Measurements from ENCODE around the gene PAK4.

PAK4 gene

DNA sequence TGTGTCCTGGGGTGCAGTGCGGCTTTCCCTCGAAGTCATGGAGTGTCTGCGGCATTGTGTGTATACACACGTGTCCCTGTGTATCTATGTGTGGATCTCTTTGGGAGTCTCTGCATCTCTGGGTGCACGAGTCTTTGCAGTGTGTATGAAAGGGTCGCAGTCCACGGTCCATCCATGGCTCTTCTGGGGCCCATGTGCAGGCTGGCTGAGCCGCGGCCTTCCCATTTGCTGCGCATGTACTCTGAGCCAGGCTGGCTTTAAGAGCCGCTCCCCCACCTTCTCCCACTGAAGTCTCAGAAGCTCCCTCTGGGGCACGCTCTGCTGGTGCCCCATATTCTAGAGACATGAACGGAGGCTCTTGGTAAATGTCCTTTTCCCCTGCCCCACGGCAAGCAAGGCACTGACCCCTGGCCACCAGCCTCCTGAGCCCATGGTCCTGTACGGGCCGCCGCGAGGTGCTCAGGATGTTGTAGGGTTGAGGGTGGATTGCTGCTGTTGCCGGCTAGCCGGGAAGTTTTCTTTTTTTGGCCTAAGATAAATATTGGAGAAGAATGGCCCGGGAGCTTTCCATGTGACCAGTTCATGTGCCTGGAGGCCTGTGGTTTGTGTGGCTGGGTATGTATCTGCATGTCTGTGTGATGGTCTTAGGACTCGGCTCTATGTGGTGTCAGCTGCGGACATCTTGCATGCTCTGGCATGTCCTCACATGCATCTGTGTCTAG is 31.9 kb downstream of the PAK4 start:
- DNase-seq, result no peak
- Histone ChIP-seq H3K36me3 (ENCODE audit: control insufficient read depth in 4 of 4, insufficient read depth in 4 of 4, low read length in 3 of 4) (peaks cover 0 to 2% (median 0%) of the 10 kb centered on the region in 4 experiments), H3K27ac (ENCODE audit: insufficient read depth in 1 of 2, low read depth in 1 of 2, low read length in 2 of 2, poor library complexity in 1 of 2, severe bottlenecking in 2 of 2) (no peak overlapping the region), H3K4me1 (ENCODE audit: control extremely low read depth in 1 of 4, control insufficient read depth in 4 of 4, insufficient read depth in 4 of 4, low read length in 3 of 4) (peaks cover 0 to 46% (median 16%) of the 10 kb centered on the region in 4 experiments), H3K27me3 (replicated peaks in 2 of 5; ENCODE audit: control insufficient read depth in 4 of 5, insufficient read depth in 5 of 5, low read length in 4 of 5) (no peaks in the 10 kb centered on the region), H3K9me3 (ENCODE audit: control extremely low read depth in 1 of 5, control insufficient read depth in 4 of 5, insufficient read depth in 2 of 5, low read depth in 1 of 5, low read length in 4 of 5) (no peaks in the 10 kb centered on the region), H3K4me3 (ENCODE audit: control insufficient read depth in 1 of 7, extremely low read depth in 1 of 7, insufficient read depth in 4 of 7, low read depth in 2 of 7, low read length in 6 of 7) (no peak overlapping the region)
- POLR2A ChIA-PET, result no interaction called here
- CTCF ChIA-PET, result interaction anchor here (2.2 kb wide), 1 partner anchor 11 kb away, joined by 6 read pairs; no protein-coding TSS in a partner anchor
- 95% methylated on average over 19 of the region's 23 CpGs for WGBS (ENCODE audit: insufficient coverage)

DNA sequence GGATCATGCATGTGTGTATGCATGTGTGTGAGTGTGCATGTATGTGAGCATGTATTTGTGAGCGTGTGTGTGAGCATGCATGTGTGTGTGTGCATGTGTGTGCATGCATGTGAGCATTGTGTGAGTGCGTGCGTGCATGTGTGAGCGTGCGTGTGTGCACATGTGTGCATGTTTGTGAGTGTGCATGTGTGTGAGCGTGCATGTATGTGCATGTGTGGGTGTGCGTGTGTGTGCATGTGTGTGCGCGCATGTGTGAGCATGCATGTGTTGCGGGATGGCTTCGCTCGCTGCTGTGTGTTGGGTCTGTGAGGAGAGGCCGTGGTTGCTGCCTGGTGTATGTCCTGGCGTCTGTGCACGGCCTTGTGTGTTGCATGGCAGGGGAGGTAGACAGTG is 32.4 kb downstream of the PAK4 start:
- Histone ChIP-seq H3K4me1 (ENCODE audit: control extremely low read depth in 1 of 4, control insufficient read depth in 4 of 4, insufficient read depth in 4 of 4, low read length in 3 of 4) (peaks cover 0 to 46% (median 16%) of the 10 kb centered on the region in 4 experiments), H3K27ac (ENCODE audit: insufficient read depth in 1 of 2, low read depth in 1 of 2, low read length in 2 of 2, poor library complexity in 1 of 2, severe bottlenecking in 2 of 2) (no peak overlapping the region), H3K36me3 (ENCODE audit: control insufficient read depth in 4 of 4, insufficient read depth in 4 of 4, low read length in 3 of 4) (peaks cover 0 to 2% (median 0%) of the 10 kb centered on the region in 4 experiments), H3K27me3 (replicated peaks in 2 of 5; ENCODE audit: control insufficient read depth in 4 of 5, insufficient read depth in 5 of 5, low read length in 4 of 5) (no peaks in the 10 kb centered on the region), H3K4me3 (ENCODE audit: control insufficient read depth in 1 of 7, extremely low read depth in 1 of 7, insufficient read depth in 4 of 7, low read depth in 2 of 7, low read length in 6 of 7) (no peak overlapping the region), H3K9me3 (ENCODE audit: control extremely low read depth in 1 of 5, control insufficient read depth in 4 of 5, insufficient read depth in 2 of 5, low read depth in 1 of 5, low read length in 4 of 5) (no peaks in the 10 kb centered on the region)
- no peak for DNase-seq
- CTCF ChIA-PET, result no interaction called here
- WGBS (ENCODE audit: insufficient coverage), result 95% methylated on average over 4 of the region's 15 CpGs
- POLR2A ChIA-PET, result no interaction called here

DNA sequence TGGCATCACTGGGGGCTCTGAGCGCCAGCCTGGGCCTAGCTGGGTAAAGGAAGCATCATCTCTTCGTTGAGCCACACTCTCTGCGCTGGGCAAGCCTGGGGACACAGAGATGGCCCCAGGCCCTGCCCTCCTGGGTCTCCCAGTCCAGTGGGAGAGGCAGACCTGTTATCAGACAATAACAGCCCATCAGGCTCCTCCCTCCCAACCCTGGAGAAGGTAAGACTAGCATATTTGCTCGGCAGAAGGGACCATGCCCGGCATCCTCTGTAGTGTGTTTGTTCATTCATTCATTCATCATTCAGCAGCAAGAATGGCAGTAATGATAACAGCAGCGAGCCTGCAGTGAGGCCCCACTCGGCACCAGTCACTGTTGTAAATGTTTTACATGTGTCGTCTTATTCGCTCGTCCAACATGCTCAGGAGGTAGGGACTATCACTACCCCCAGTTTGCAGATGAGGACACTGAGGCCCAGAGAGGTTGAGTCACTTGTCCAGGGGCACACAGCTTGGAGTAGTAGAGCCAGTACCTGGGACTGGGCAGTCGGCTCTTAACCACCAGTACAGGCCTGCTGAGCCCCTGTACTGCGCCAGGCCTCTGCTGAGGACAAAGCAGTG is 33.2 kb downstream of the PAK4 start:
- H3K36me3 ChIP-seq (ENCODE audit: control insufficient read depth in 4 of 4, insufficient read depth in 4 of 4, low read length in 3 of 4), result peaks cover 0 to 2% (median 0%) of the 10 kb centered on the region in 4 experiments
- H3K27me3 ChIP-seq (replicated peaks in 2 of 5; ENCODE audit: control insufficient read depth in 4 of 5, insufficient read depth in 5 of 5, low read length in 4 of 5), result no peaks in the 10 kb centered on the region
- H3K4me3 ChIP-seq (ENCODE audit: control insufficient read depth in 1 of 7, extremely low read depth in 1 of 7, insufficient read depth in 4 of 7, low read depth in 2 of 7, low read length in 6 of 7), result no peak overlapping the region
- WGBS (ENCODE audit: insufficient coverage), result 94% methylated on average over 11 of the region's 12 CpGs
- no peak for DNase-seq
- H3K27ac ChIP-seq (ENCODE audit: insufficient read depth in 1 of 2, low read depth in 1 of 2, low read length in 2 of 2, poor library complexity in 1 of 2, severe bottlenecking in 2 of 2), result no peak overlapping the region
- ChIA-PET POLR2A (no interaction called here), CTCF (no interaction called here)
- H3K9me3 ChIP-seq (ENCODE audit: control extremely low read depth in 1 of 5, control insufficient read depth in 4 of 5, insufficient read depth in 2 of 5, low read depth in 1 of 5, low read length in 4 of 5), result no peaks in the 10 kb centered on the region
- H3K4me1 ChIP-seq (ENCODE audit: control extremely low read depth in 1 of 4, control insufficient read depth in 4 of 4, insufficient read depth in 4 of 4, low read length in 3 of 4), result peaks cover 0 to 46% (median 16%) of the 10 kb centered on the region in 4 experiments

DNA sequence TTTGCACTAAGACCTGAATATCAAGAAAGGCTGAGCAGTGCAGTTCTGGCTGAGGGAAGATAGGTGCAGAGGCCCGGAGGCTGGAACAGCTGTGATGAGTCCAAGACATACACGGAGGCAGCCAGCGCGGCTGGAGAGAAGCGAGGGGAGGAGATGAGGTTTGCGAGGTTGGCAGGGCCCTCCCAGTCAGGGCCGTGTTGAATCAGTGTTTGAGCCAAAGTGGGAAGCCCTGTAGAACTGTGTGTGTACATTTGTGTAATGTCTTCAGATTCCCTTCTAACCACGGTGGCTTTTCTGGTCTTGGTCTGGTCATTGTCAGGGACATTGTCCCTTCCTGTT is 34.9 kb downstream of the PAK4 start:
- WGBS (ENCODE audit: insufficient coverage), result 87% methylated on average over 8 of the region's 8 CpGs
- Histone ChIP-seq H3K4me3 (ENCODE audit: control insufficient read depth in 1 of 7, extremely low read depth in 1 of 7, insufficient read depth in 4 of 7, low read depth in 2 of 7, low read length in 6 of 7) (no peak overlapping the region), H3K4me1 (ENCODE audit: control extremely low read depth in 1 of 4, control insufficient read depth in 4 of 4, insufficient read depth in 4 of 4, low read length in 3 of 4) (peaks cover 0 to 36% (median 13%) of the 10 kb centered on the region in 4 experiments), H3K9me3 (ENCODE audit: control extremely low read depth in 1 of 5, control insufficient read depth in 4 of 5, insufficient read depth in 2 of 5, low read depth in 1 of 5, low read length in 4 of 5) (no peaks in the 10 kb centered on the region), H3K27me3 (replicated peaks in 2 of 5; ENCODE audit: control insufficient read depth in 4 of 5, insufficient read depth in 5 of 5, low read length in 4 of 5) (no peaks in the 10 kb centered on the region), H3K36me3 (ENCODE audit: control insufficient read depth in 4 of 4, insufficient read depth in 4 of 4, low read length in 3 of 4) (peaks cover 0 to 2% (median under 1%) of the 10 kb centered on the region in 4 experiments), H3K27ac (ENCODE audit: insufficient read depth in 1 of 2, low read depth in 1 of 2, low read length in 2 of 2, poor library complexity in 1 of 2, severe bottlenecking in 2 of 2) (no peak overlapping the region)
- POLR2A ChIA-PET, result no interaction called here
- no peak for DNase-seq
- CTCF ChIA-PET, result no interaction called here

GRCh38 chr19:39160889-39161672 is 35.5 kb downstream of the PAK4 start:
- peaks cover 0 to 34% (median 13%) of the 10 kb centered on the region in 4 experiments for H3K4me1 ChIP-seq (ENCODE audit: control extremely low read depth in 1 of 4, control insufficient read depth in 4 of 4, insufficient read depth in 4 of 4, low read length in 3 of 4)
- no peak for DNase-seq
- H3K27ac ChIP-seq (ENCODE audit: insufficient read depth in 1 of 2, low read depth in 1 of 2, low read length in 2 of 2, poor library complexity in 1 of 2, severe bottlenecking in 2 of 2), result no peak overlapping the region
- 98% methylated on average over 14 of the region's 21 CpGs for WGBS (ENCODE audit: insufficient coverage)
- CTCF ChIA-PET, result no interaction called here
- no peak overlapping the region for H3K4me3 ChIP-seq (ENCODE audit: control insufficient read depth in 1 of 7, extremely low read depth in 1 of 7, insufficient read depth in 4 of 7, low read depth in 2 of 7, low read length in 6 of 7)
- no peaks in the 10 kb centered on the region for H3K27me3 ChIP-seq (replicated peaks in 2 of 5; ENCODE audit: control insufficient read depth in 4 of 5, insufficient read depth in 5 of 5, low read length in 4 of 5)
- POLR2A ChIA-PET, result no interaction called here
- peaks cover 0 to 2% (median under 1%) of the 10 kb centered on the region in 4 experiments for H3K36me3 ChIP-seq (ENCODE audit: control insufficient read depth in 4 of 4, insufficient read depth in 4 of 4, low read length in 3 of 4)
- no peaks in the 10 kb centered on the region for H3K9me3 ChIP-seq (ENCODE audit: control extremely low read depth in 1 of 5, control insufficient read depth in 4 of 5, insufficient read depth in 2 of 5, low read depth in 1 of 5, low read length in 4 of 5)

DNA sequence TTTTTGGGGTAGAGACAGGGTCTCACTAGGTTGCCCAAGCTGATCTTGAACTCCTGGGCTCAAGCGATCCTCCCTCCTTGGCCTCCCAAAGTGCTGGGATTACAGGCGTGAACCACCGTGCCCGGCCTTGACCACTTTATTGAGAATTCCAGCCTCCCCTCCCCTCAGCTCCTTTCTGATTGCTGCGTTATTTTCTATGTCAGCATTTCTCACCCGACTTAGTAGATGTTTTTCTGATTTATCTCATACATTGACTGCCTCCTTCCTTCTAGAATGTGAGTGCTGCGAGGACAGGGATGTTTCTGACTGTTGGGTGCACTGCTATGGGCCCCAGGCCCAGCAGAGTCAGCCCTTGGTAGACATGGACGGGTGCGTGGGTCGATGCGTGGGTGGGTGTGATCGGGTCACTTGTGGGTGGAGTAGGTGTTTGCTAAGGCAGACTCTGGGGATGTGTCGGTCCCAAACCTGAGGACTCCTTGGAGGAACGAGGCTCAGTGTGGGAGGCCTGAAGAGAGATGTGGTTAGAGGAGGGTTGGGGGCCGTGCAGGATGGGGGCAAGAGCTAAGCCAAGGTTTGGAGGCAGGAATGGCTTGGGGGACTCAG is 37.0 kb downstream of the PAK4 start:
- peaks cover 0 to 21% (median 7%) of the 10 kb centered on the region in 4 experiments for H3K4me1 ChIP-seq (ENCODE audit: control extremely low read depth in 1 of 4, control insufficient read depth in 4 of 4, insufficient read depth in 4 of 4, low read length in 3 of 4)
- no peaks in the 10 kb centered on the region for H3K27me3 ChIP-seq (replicated peaks in 2 of 5; ENCODE audit: control insufficient read depth in 4 of 5, insufficient read depth in 5 of 5, low read length in 4 of 5)
- H3K4me3 ChIP-seq (ENCODE audit: control insufficient read depth in 1 of 7, extremely low read depth in 1 of 7, insufficient read depth in 4 of 7, low read depth in 2 of 7, low read length in 6 of 7), result no peak overlapping the region
- CTCF ChIA-PET, result no interaction called here
- POLR2A ChIA-PET, result interaction anchor here (0.6 kb wide), 1 partner anchor 29 kb away, joined by 3 read pairs; no protein-coding TSS in a partner anchor
- DNase-seq, result no peak
- 97% methylated on average over 15 of the region's 15 CpGs for WGBS (ENCODE audit: insufficient coverage)
- H3K9me3 ChIP-seq (ENCODE audit: control extremely low read depth in 1 of 5, control insufficient read depth in 4 of 5, insufficient read depth in 2 of 5, low read depth in 1 of 5, low read length in 4 of 5), result no peaks in the 10 kb centered on the region
- H3K36me3 ChIP-seq (ENCODE audit: control insufficient read depth in 4 of 4, insufficient read depth in 4 of 4, low read length in 3 of 4), result peaks cover 0 to 2% (median under 1%) of the 10 kb centered on the region in 4 experiments
- no peak overlapping the region for H3K27ac ChIP-seq (ENCODE audit: insufficient read depth in 1 of 2, low read depth in 1 of 2, low read length in 2 of 2, poor library complexity in 1 of 2, severe bottlenecking in 2 of 2)

All from common myeloid progenitor, CD34-positive (primary cell).